CD4-positive, alpha-beta T cell treated with Interleukin-15 for 4 hours (primary cell): ENCODE data around the gene RAB6D.
"Not testable (repeated sequence)": the region's sequence is repeated elsewhere in the genome, so short reads cannot be mapped to it uniquely, and the experiment has no call there.

Source experiments
- DNase-seq: peaks from one replicate; pipeline ENCODE4 v3.0.0-alpha.2; 2020; ENCODE audit warnings: low spot score

The RAB6D gene

DNA sequence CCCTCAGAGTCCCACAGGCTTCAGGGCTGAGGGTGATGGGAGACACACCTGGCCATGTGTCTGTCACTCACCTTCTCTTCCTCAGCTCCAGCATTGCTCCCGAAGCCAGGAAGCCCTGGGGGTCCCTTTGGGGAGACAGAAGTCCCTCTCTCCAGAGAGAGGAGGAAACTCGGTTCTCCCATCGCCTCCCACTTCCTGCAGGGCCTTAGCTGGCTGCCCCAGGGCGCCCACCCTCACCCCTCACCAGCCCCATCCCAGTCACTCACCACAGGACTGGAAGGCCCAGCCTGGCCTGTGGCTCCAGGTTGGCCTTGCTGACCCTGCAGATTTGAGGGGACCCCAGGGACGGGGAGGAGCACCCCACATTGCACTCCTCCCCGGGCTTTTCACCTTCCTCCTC lies 2.7 kb upstream of the RAB6D start:
- DNase-seq: no peak

- DNase-seq: no peak
Observed at GRCh38 chr2:131365452-131365851, 1.5 kb upstream of the RAB6D start.

- not testable (repeated sequence) for DNase-seq
Observed at GRCh38 chr2:131363213-131363612, 755 bp downstream of the RAB6D start.

- DNase-seq: not testable (repeated sequence)
Observed at GRCh38 chr2:131361773-131362172, 2.2 kb downstream of the RAB6D start.

DNA sequence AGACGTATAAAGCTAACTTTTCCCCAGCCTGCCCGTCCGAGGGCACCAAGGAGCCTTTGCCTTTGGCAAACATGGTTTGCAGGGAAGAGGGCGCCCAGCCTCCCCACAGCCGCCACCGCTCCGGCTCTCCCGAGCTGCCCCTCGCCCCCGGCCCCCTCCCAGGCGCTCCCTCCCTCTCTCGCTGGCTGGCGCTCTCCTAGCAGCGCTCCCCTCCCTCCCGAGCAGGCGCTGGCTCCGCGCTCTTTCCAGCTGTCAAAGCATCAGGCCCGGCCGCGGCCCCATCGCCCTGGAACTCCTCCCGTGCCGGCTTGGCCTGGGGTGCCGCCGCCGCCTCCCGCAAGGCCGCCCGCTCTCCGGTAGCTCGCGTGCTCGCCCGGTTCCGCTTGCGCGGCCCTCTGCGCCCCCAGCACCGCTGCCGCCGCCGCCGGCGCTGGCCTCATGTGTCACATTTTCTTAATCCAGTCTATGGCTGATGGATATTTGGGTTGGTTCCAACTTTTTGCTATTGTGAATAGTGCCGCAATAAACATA lies 10.7 kb downstream of the RAB6D start:
- DNase-seq: not testable (repeated sequence)

DNA sequence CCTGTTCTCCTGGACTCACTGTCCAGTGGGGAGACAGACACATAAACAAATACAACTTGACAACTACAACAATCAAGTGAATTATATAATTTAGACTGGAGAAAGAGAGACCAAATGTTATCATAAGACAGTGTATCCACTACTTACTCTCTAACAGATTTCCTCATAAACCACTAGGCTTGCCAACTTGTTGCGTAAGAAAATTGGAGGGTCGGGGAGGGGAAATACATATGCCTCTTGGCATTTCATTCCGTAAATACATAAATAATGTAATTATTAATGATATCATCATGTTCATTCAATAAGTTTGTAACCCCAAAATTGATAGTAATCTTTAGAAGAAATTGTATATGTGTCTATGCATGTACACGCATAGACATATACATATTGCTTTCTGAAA lies 14.9 kb downstream of the RAB6D start:
- DNase-seq: no peak

DNA sequence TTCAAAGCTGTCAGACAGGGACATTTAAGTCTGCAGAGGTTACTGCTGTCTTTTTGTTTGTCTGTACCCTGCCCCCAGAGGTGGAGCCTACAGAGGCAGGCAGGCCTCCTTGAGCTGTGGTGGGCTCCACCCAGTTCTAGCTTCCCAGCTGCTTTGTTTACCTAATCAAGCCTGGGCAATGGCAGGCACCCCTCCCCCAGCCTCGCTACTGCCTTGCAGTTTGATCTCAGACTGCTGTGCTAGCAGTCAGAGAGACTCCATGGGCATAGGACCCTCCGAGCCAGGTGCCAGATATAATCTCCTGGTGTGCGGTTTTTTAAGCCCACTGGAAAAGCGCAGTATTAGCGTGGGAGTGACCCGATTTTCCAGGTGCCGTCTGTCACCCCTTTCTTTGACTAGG lies 16.9 kb downstream of the RAB6D start:
- DNase-seq: not testable (repeated sequence)

GRCh38 chr2:131339307-131339706 lies 24.7 kb downstream of the RAB6D start:
- DNase-seq: not testable (repeated sequence)

GRCh38 chr2:131335319-131335718 lies 28.6 kb downstream of the RAB6D start:
- DNase-seq: not testable (repeated sequence)

- DNase-seq: not testable (repeated sequence)
Observed at GRCh38 chr2:131332709-131333108, 31.3 kb downstream of the RAB6D start.

DNA sequence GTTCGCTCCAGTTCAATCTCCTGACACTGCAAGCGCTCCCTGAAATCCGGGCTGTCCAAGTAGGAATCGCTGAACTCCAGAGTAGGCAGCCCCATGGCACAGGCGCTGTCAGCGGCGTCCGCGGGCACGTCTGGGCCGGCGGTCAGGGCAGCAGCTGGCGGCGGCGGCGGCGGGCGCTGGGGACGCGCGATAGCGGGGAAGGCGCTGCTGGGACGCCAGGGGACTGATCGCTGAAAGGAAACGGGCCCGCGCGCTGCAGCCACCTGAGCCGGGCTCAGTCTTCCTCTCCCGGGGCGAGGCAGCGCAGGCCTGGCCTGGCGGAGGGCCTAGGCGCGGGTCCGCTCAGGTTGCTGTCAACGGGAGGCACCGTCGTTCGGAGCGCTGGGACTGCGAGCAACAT lies 33.0 kb downstream of the RAB6D start:
- DNase-seq: not testable (repeated sequence)

GRCh38 chr2:131322209-131322608 lies 41.8 kb downstream of the RAB6D start:
- no peak for DNase-seq

DNA sequence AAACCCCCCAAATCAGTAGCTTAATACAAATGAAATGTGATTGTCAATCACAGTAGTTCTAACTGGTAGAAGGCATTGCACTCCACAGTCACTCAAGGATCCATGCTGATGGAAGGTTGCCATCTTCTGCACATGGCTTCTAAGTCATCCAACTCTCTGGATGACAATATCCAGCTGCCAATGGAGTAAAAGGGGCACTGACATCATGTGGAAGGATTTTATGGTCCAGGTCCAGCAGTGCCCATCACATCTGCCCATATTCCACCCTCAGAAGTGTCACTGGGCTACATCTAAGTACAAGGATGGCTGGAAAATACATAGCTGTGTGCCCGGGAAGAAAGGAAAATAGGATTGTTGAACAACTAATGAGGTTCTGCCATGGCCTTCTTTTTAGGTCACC lies 42.6 kb downstream of the RAB6D start:
- DNase-seq: not testable (repeated sequence)

DNA sequence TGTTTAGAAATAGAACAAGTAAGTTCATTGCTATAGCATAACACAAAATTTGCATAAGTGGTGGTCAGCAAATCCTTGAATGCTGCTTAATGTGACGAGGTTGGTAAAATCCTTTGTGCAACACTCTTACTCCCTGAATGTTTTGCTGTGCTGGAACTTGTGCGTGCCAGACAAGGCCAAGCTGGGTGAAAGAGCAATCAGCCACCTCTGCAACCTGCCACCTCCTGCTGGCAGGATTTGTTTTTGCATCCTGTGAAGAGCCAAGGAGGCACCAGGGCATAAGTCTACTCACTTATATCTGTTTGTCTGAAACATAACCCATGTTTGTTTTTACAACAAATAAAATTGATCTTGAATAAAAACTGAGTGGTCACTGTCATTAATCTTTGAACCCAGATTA lies 53.0 kb downstream of the RAB6D start:
- DNase-seq: not testable (repeated sequence)
